Ovary (tissue), 9 donors: ENCODE data around the gene RALA. TPM values are rescaled to one million over a fixed set of nuclear protein-coding genes. Genes with fewer than 3 reads are reported as not detected.

Source experiments
- DNase-seq, 5 donors: peaks; one replicate each; pipeline ENCODE4 v3.0.0-alpha.2; 2019 to 2020
- H3K27ac ChIP-seq, 2 donors: fragments of 200-600 bp; one replicate each; pipeline versions ENCODE4 v1.5.1 to v1.8.0; 2019 to 2022
- H3K27me3 ChIP-seq: fragments of 200-600 bp; one replicate; pipeline ENCODE4 v1.8.0; 2022
- H3K36me3 ChIP-seq: fragments of 200-600 bp; sonication (generic); one replicate; pipeline ENCODE4 v1.5.1; 2019
- H3K4me1 ChIP-seq: one replicate; pipeline ENCODE4 v1.8.1; 2013; ENCODE audit warnings: mild to moderate bottlenecking, moderate library complexity; ENCODE audit not compliant: insufficient read depth
- H3K4me3 ChIP-seq: fragments of 200-600 bp; sonication (generic); one replicate; pipeline ENCODE4 v1.5.1; 2017
- H3K9me3 ChIP-seq, 2 donors: fragments of 200-600 bp in 1 of 2; sonication (generic) in 1 of 2; one replicate each; pipeline versions ENCODE4 v1.5.1 to v1.8.1; 2013 to 2019; ENCODE audit warnings: mild to moderate bottlenecking in 1 of 2, moderate library complexity in 1 of 2
- CTCF ChIP-seq, 3 donors: fragments of 450-650 bp in 2 of 3; fragments of 200-600 bp in 1 of 3; IDR thresholded peaks; one replicate each; pipeline versions ENCODE4 v1.5.1 to v1.8.0; 2016 to 2022; ENCODE audit warnings: antibody characterized with exemption in 3 of 3, mild to moderate bottlenecking in 1 of 3
- EP300 ChIP-seq: sonication (generic); formaldehyde crosslinking; IDR thresholded peaks from one replicate; pipeline ENCODE4 v1.6.1; 2017; ENCODE audit warnings: antibody characterized with exemption
- POLR2A ChIP-seq: fragments of 450-650 bp; IDR thresholded peaks from one replicate; pipeline ENCODE4 v1.6.1; 2017; ENCODE audit warnings: antibody characterized with exemption, mild to moderate bottlenecking, moderate library complexity
- WGBS, 3 donors: extraction: QIAGEN DNeasy Blood & Tissue Kit in 1 of 3; methylation state at CpG; one replicate each; pipeline versions ENCODE4 v1.1.5 to v1.1.7; 2013 to 2017; 5-methylcytosine and 5-hydroxymethylcytosine counted together
- intact Hi-C, 4 donors: fragments of 100-400 bp; cut with DNase I; formaldehyde crosslinking; loops; one replicate each; pipeline versions ENCODE4 v1.11.0 to v1.15.1; 2022 to 2023
- polyA plus RNA-seq, 2 donors: library from polyadenylated mRNA; stranded (reverse); fragments of 200-250 nt in 1 of 2; fragments of 350-450 nt in 1 of 2; fragmentation: Illumina TruSeq in 1 of 2; extraction: RNeasy Lipid Tissue Mini Kit (QIAGEN cat#74804) in 1 of 2; gene quantifications; one replicate each; pipeline ENCODE4 v1.2.3, GENCODE V29; 2013 to 2014
- total RNA-seq, 7 donors: library from RNA; depleted of rRNA in 2 of 7; stranded (reverse); fragments of >200 nt in 2 of 7; fragmentation: NEBNext Ultra II Directional in 3 of 7; extraction: Animal tissue kit (Norgen Biotek cat#: 25700) in 3 of 7; gene quantifications; one replicate each; pipeline versions ENCODE4 v1.1.0 to v1.2.4, GENCODE V29; 2016 to 2023
- donor health status: DM: no; HTN: no; CAD: no; lungs with moderate emphysema.
- donor health status: DM: no; HTN: no; CAD: no.
- donor health status: Bipolar disorder and iron deficiency.
- donor health status: DM: yes; HTN: yes; CAD: no.
- donor health status: DM: no; HTN: no; CAD: no.
- donor health status: DM: yes; HTN: yes; CAD: no.

The RALA gene
- total and polyA plus RNA-seq, 9 donors = 13.9 to 32.9 (median 25.2) TPM

- intact Hi-C loops = no loop called here
- Histone ChIP-seq H3K4me3 (no peak overlapping the region), H3K27me3 (no peaks in the 10 kb centered on the region), H3K9me3 (no peaks in the 10 kb centered on the region), H3K27ac (no peak overlapping the region), H3K4me1 (no peaks in the 10 kb centered on the region), H3K36me3 (no peaks in the 10 kb centered on the region)
- no peak for DNase-seq
- no peak for TF ChIP-seq EP300
- no peak for TF ChIP-seq CTCF (IDR thresholded peaks at IDR 0.05)
- TF ChIP-seq POLR2A = no peak
Measured at GRCh38 chr7:39603924-39604323, 19.4 kb upstream of the RALA start.

- intact Hi-C loops = no loop called here
- Histone ChIP-seq H3K36me3 (no peaks in the 10 kb centered on the region), H3K27ac (no peak overlapping the region), H3K4me1 (no peaks in the 10 kb centered on the region), H3K27me3 (no peaks in the 10 kb centered on the region), H3K9me3 (no peaks in the 10 kb centered on the region), H3K4me3 (no peak overlapping the region)
- 92 to 100% (median 97%) methylated on average over 1 of the region's 1 CpG for WGBS, 3 donors
- TF ChIP-seq CTCF (IDR thresholded peaks at IDR 0.05) (no peak), POLR2A (no peak), EP300 (no peak)
- no peak for DNase-seq
Measured at GRCh38 chr7:39605087-39605486, 18.3 kb upstream of the RALA start.

- Histone ChIP-seq H3K27ac (no peak overlapping the region), H3K9me3 (no peaks in the 10 kb centered on the region), H3K27me3 (no peaks in the 10 kb centered on the region), H3K36me3 (no peaks in the 10 kb centered on the region), H3K4me1 (no peaks in the 10 kb centered on the region), H3K4me3 (no peak overlapping the region)
- no peak for TF ChIP-seq CTCF (IDR thresholded peaks at IDR 0.05)
- no peak for TF ChIP-seq POLR2A
- no peak for TF ChIP-seq EP300
- intact Hi-C loops = no loop called here
- 82 to 87% (median 86%) methylated on average over 2 of the region's 2 CpGs for WGBS, 3 donors
- no peak for DNase-seq
Measured at GRCh38 chr7:39606352-39606751, 17.0 kb upstream of the RALA start.

GRCh38 chr7:39606941-39607340 lies 16.4 kb upstream of the RALA start:
- TF ChIP-seq CTCF (IDR thresholded peaks at IDR 0.05) (no peak), POLR2A (no peak), EP300 (no peak)
- Histone ChIP-seq H3K27me3 (no peaks in the 10 kb centered on the region), H3K4me3 (no peak overlapping the region), H3K36me3 (no peaks in the 10 kb centered on the region), H3K9me3 (no peaks in the 10 kb centered on the region), H3K27ac (no peak overlapping the region), H3K4me1 (no peaks in the 10 kb centered on the region)
- WGBS, 3 donors = 91 to 96% (median 94%) methylated on average over 2 of the region's 2 CpGs
- DNase-seq = no peak
- intact Hi-C loops = no loop called here

- TF ChIP-seq CTCF (IDR thresholded peaks at IDR 0.05) = no peak
- Histone ChIP-seq H3K9me3 (no peaks in the 10 kb centered on the region), H3K4me1 (no peaks in the 10 kb centered on the region), H3K27me3 (no peaks in the 10 kb centered on the region), H3K36me3 (no peaks in the 10 kb centered on the region), H3K27ac (no peak overlapping the region), H3K4me3 (no peak overlapping the region)
- 92 to 94% (median 93%) methylated on average over 2 of the region's 2 CpGs for WGBS, 3 donors
- no peak for DNase-seq
- intact Hi-C loops = no loop called here
Measured at GRCh38 chr7:39607865-39608264, 15.5 kb upstream of the RALA start.
